OCI-LY7 (cell line): Measurements from ENCODE around the gene RNF214. TPM values are rescaled to one million over a fixed set of nuclear protein-coding genes. Genes with fewer than 3 reads are reported as not detected.

ENCODE experiments used
- BruUV-seq: library from RNA; stranded (reverse); fragments of 400-500 nt; replicated peaks from 2 replicates; lab custom pipeline; 2021; lab: Mats Ljungman, UMichigan
- CTCF ChIA-PET: fragments of 300-600 bp; sonication (Branson Sonifier 250); formaldehyde crosslinking; loops from one replicate; lab custom pipeline; 2022; ENCODE audit warnings: antibody characterized with exemption; ENCODE audit not compliant: unreplicated experiment; lab: Charles Lee
- POLR2A ChIA-PET: fragments of 300-600 bp; sonication (Branson Sonifier 250); formaldehyde crosslinking; loops from one replicate; lab custom pipeline; 2022; ENCODE audit warnings: antibody characterized with exemption; lab: Charles Lee
- DNase-seq: peaks from one replicate; pipeline ENCODE4 v3.0.0-alpha.2; 2015; ENCODE audit warnings: low spot score
- H2AFZ ChIP-seq: fragments of 200-600 bp; sonication (generic), shearing (Covaris generic); 2 replicates; pipeline ENCODE4 v1.6.1; 2014; ENCODE audit warnings: mild to moderate bottlenecking, antibody characterized with exemption, low read length, moderate library complexity
- H3K27ac ChIP-seq: fragments of 200-600 bp; sonication (generic); 2 replicates; pipeline ENCODE4 v1.5.1; 2014; ENCODE audit warnings: mixed run types, low read depth, mild to moderate bottlenecking, moderate library complexity, low read length, inconsistent platforms; ENCODE audit not compliant: poor library complexity, severe bottlenecking
- H3K36me3 ChIP-seq: fragments of 200-600 bp; sonication (generic); 2 replicates; pipeline ENCODE4 v1.6.1; 2014; ENCODE audit warnings: mild to moderate bottlenecking, antibody characterized with exemption, low read length, moderate library complexity, mixed read lengths; ENCODE audit not compliant: insufficient read depth
- H3K4me1 ChIP-seq: fragments of 200-600 bp; sonication (generic); 2 replicates; pipeline ENCODE4 v1.5.1; 2014; ENCODE audit warnings: mild to moderate bottlenecking, low read length; ENCODE audit not compliant: insufficient read depth, poor library complexity, severe bottlenecking
- H3K4me2 ChIP-seq: fragments of 200-600 bp; sonication (generic); 2 replicates; pipeline ENCODE4 v1.6.1; 2014; ENCODE audit warnings: mild to moderate bottlenecking, low read length
- H3K4me3 ChIP-seq: fragments of 200-600 bp; sonication (generic); 2 replicates; pipeline ENCODE4 v1.5.1; 2014; ENCODE audit warnings: mild to moderate bottlenecking, low read depth, low read length; ENCODE audit not compliant: poor library complexity, severe bottlenecking
- H3K79me2 ChIP-seq: fragments of 200-600 bp; sonication (generic); 2 replicates; pipeline ENCODE4 v1.6.1; 2016; ENCODE audit warnings: low read depth, mild to moderate bottlenecking, low read length, moderate library complexity, mixed read lengths; ENCODE audit not compliant: insufficient read depth
- H3K9me2 ChIP-seq: fragments of 200-600 bp; sonication (generic); 2 replicates; pipeline ENCODE4 v1.6.1; 2016; ENCODE audit warnings: mild to moderate bottlenecking, low read length, mixed read lengths; ENCODE audit not compliant: insufficient read depth
- H3K9me3 ChIP-seq: fragments of 200-600 bp; sonication (generic); 2 replicates; pipeline ENCODE4 v1.6.1; 2014; ENCODE audit warnings: mild to moderate bottlenecking, mixed run types, low read length, mixed read lengths
- H4K20me1 ChIP-seq: fragments of 200-600 bp; sonication (generic); 2 replicates; pipeline ENCODE4 v1.6.1; 2014; ENCODE audit warnings: mild to moderate bottlenecking, antibody characterized with exemption, low read length, moderate library complexity, mixed read lengths; ENCODE audit not compliant: insufficient read depth
- EZH2phosphoT487 ChIP-seq: fragments of 200-600 bp; sonication (generic); IDR thresholded peaks from 2 replicates; pipeline ENCODE4 v1.6.1; 2018; ENCODE audit warnings: low read depth, borderline replicate concordance, mild to moderate bottlenecking, mixed run types, antibody characterized with exemption, low read length, moderate library complexity, mixed read lengths
- intact Hi-C: fragments of 100-400 bp; cut with micrococcal nuclease; formaldehyde crosslinking; loops from one replicate; pipeline ENCODE4 v1.10.0; 2022; ENCODE audit not compliant: unreplicated experiment
- total RNA-seq, 2 experiments: library from RNA; depleted of rRNA in 1 of 2; stranded (reverse); fragments of >200 nt in 1 of 2; shearing (Covaris generic) in 1 of 2; gene quantifications; 2 replicates each; pipeline ENCODE4 v1.2.3, GENCODE V29; 2014 to 2022
- TF ChIP-seq, protein P1 (sequence below): fragments of 200-600 bp; sonication (generic); conservative IDR thresholded peaks from 2 replicates; pipeline ENCODE4 v1.5.1; 2014; ENCODE audit warnings: mild to moderate bottlenecking, antibody characterized with exemption, low read length, moderate library complexity, mixed read lengths

RNF214 gene
- total RNA-seq, 2 experiments from 2014 or later = 11.2 to 30.2 TPM

DNA sequence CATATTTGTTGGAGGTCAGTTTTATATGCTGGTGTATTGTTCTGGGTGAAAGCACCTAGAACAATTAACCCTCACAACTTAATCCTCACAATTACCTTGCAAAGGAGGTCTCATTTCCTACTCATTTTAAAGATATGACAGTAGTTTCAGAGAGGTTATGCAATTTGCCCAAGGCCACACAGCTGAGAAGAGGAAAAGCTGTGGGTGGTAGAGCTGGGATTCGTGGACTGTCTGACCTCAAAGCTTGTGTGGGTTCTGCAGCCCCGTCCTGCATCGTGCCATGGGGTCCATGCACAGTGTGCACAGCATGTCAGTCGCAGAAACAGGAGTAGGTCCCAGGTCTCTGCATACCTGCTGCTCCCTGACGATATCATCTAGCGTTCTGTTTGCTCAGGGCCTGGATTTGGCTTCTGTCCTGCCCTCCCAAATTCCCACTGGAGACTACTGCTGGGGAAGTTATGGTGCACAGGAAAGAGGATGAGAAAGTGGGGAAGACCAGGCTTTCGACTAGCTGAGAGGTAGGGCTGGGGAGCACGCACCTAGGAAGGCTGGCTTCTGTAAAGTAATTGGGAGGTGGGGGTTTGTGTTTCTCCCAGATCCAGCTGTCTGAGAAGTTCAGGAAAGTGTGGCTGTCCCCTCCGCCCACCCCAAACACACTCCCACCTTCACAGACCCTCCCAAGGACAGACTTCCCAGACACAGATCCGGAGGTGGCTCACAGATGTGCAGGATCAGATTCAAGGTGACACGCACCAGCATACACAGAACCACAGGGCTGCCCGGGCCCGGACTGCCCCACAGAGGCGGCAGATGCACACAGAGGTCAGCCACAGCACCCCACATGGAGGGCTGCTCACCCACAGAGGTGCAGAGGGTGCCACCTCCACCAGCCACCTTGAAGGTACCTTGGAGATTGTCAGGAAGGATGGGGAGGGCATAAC is 81.6 kb downstream of the RNF214 start:
- Histone ChIP-seq H3K79me2 (no peaks in the 10 kb centered on the region), H3K4me1 (no peaks in the 10 kb centered on the region), H3K9me2 (no peaks in the 10 kb centered on the region), H3K4me2 (no peak overlapping the region), H2AFZ (no peak overlapping the region), H3K27ac (no peak overlapping the region), H3K36me3 (no peaks in the 10 kb centered on the region), H4K20me1 (no peaks in the 10 kb centered on the region), H3K4me3 (no peak overlapping the region), H3K9me3 (no peaks in the 10 kb centered on the region)
- intact Hi-C loops = no loop called here
- TF ChIP-seq, protein P1, sequence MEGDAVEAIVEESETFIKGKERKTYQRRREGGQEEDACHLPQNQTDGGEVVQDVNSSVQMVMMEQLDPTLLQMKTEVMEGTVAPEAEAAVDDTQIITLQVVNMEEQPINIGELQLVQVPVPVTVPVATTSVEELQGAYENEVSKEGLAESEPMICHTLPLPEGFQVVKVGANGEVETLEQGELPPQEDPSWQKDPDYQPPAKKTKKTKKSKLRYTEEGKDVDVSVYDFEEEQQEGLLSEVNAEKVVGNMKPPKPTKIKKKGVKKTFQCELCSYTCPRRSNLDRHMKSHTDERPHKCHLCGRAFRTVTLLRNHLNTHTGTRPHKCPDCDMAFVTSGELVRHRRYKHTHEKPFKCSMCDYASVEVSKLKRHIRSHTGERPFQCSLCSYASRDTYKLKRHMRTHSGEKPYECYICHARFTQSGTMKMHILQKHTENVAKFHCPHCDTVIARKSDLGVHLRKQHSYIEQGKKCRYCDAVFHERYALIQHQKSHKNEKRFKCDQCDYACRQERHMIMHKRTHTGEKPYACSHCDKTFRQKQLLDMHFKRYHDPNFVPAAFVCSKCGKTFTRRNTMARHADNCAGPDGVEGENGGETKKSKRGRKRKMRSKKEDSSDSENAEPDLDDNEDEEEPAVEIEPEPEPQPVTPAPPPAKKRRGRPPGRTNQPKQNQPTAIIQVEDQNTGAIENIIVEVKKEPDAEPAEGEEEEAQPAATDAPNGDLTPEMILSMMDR = no peak
- no peak for TF ChIP-seq EZH2phosphoT487
- DNase-seq = no peak
- POLR2A ChIA-PET = no interaction called here
- BruUV-seq = no TSS peak
- CTCF ChIA-PET = no interaction called here

DNA sequence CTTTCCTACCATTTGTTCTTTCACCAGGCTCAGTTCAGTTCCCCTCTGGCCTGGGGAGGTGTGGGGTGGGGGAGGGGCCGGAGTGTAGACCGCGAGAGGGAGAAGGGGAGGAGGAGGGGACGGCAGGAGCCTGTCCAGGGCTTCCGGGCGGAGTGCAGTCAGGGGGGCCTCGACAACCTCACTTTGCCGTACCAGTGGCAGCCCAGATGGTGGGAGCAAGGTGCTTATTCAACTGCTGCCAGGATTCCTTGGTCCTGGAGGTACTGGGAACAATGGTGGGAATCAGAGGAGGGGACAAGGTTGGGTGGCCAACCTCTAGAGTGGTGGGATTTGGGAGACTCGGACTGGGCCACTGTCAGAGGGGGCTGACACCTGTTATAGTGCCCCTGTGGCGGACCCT is 82.4 kb downstream of the RNF214 start:
- TF ChIP-seq, protein P1 = no peak
- TF ChIP-seq EZH2phosphoT487 = no peak
- Histone ChIP-seq H3K9me2 (no peaks in the 10 kb centered on the region), H3K27ac (no peak overlapping the region), H3K4me2 (no peak overlapping the region), H3K9me3 (no peaks in the 10 kb centered on the region), H4K20me1 (no peaks in the 10 kb centered on the region), H3K36me3 (no peaks in the 10 kb centered on the region), H2AFZ (no peak overlapping the region), H3K4me1 (no peaks in the 10 kb centered on the region), H3K4me3 (no peak overlapping the region), H3K79me2 (no peaks in the 10 kb centered on the region)
- POLR2A ChIA-PET = interaction anchor here (1.0 kb wide), 1 partner anchor 10 kb away, joined by 4 read pairs; no protein-coding TSS in a partner anchor
- no TSS peak for BruUV-seq
- DNase-seq = no peak
- CTCF ChIA-PET = no interaction called here
- intact Hi-C loops = no loop called here
